HepG2 (cell line): Measurements from ENCODE around the gene TBC1D20. TPM values are rescaled to one million over a fixed set of nuclear protein-coding genes. Genes with fewer than 3 reads are reported as not detected.

Experiments used
- ATAD3A ChIP-seq: sonication (generic); formaldehyde crosslinking; IDR thresholded peaks from 2 replicates; pipeline ENCODE4 v1.4.0; 2020; ENCODE audit warnings: missing genetic modification reagents
- CC2D1A ChIP-seq: sonication (generic); formaldehyde crosslinking; IDR thresholded peaks from 2 replicates; pipeline ENCODE4 v1.8.1; 2023; ENCODE audit warnings: mild to moderate bottlenecking, missing genetic modification reagents
- CENPBD1 ChIP-seq: sonication (generic); formaldehyde crosslinking; IDR thresholded peaks from 2 replicates; pipeline ENCODE4 v1.8.0; 2022; ENCODE audit warnings: missing genetic modification reagents, low read depth, mild to moderate bottlenecking, borderline replicate concordance
- DNMT1 ChIP-seq: sonication (generic); formaldehyde crosslinking; IDR thresholded peaks from 2 replicates; pipeline ENCODE4 v1.5.1; 2020; ENCODE audit warnings: mild to moderate bottlenecking, missing genetic modification reagents
- DR1 ChIP-seq: sonication (generic); formaldehyde crosslinking; IDR thresholded peaks from 2 replicates; pipeline ENCODE4 v1.8.0; 2021; ENCODE audit warnings: mild to moderate bottlenecking, missing genetic modification reagents, inconsistent platforms
- HIVEP1 ChIP-seq: sonication (generic); formaldehyde crosslinking; IDR thresholded peaks from 2 replicates; pipeline ENCODE4 v1.4.0; 2020; ENCODE audit warnings: mild to moderate bottlenecking, missing genetic modification reagents
- NCOA1 ChIP-seq: sonication (generic); formaldehyde crosslinking; IDR thresholded peaks from 2 replicates; pipeline ENCODE4 v1.9.0; 2021; ENCODE audit warnings: missing genetic modification reagents
- NR2C2 ChIP-seq: sonication (generic); formaldehyde crosslinking; IDR thresholded peaks from 2 replicates; pipeline ENCODE4 v1.4.0; 2020; ENCODE audit warnings: missing genetic modification reagents, mild to moderate bottlenecking, moderate library complexity, borderline replicate concordance
- PLSCR1 ChIP-seq: sonication (generic); formaldehyde crosslinking; IDR thresholded peaks from 2 replicates; pipeline ENCODE4 v1.5.0; 2020; ENCODE audit warnings: missing genetic modification reagents, mild to moderate bottlenecking, borderline replicate concordance
- POLR2AphosphoS2 ChIP-seq: IDR thresholded peaks from 2 replicates; pipeline ENCODE4 v1.6.1; 2011; ENCODE audit warnings: low read depth, low read length, improper control_type of control experiment
- RBM22 ChIP-seq: fragments of 200-400 bp; formaldehyde crosslinking; optimal IDR thresholded peaks from 2 replicates; pipeline ENCODE3; 2017; ENCODE audit warnings: mild to moderate bottlenecking, low read length, moderate library complexity
- TEAD3 ChIP-seq: optimal IDR thresholded peaks from 2 replicates; pipeline ENCODE3; 2016; ENCODE audit warnings: borderline replicate concordance
- THAP7 ChIP-seq: sonication (generic); formaldehyde crosslinking; IDR thresholded peaks from 2 replicates; pipeline ENCODE4 v1.8.1; 2023; ENCODE audit warnings: mild to moderate bottlenecking, missing genetic modification reagents
- ZNF318 ChIP-seq: sonication (generic); formaldehyde crosslinking; IDR thresholded peaks from 2 replicates; pipeline ENCODE4 v1.4.0; 2020; ENCODE audit warnings: mild to moderate bottlenecking, missing genetic modification reagents
- ZNF362 ChIP-seq: sonication (generic); formaldehyde crosslinking; IDR thresholded peaks from 2 replicates; pipeline ENCODE4 v1.4.0; 2020; ENCODE audit warnings: missing genetic modification reagents, mild to moderate bottlenecking, borderline replicate concordance
- ZNF597 ChIP-seq: sonication (generic); formaldehyde crosslinking; IDR thresholded peaks from 2 replicates; pipeline ENCODE4 v1.5.0; 2020; ENCODE audit warnings: missing genetic modification reagents
- polyA plus RNA-seq, 8 experiments: library from polyadenylated mRNA; depleted of rRNA in 3 of 8; stranded (reverse) in 7 of 8; unstranded in 1 of 8; fragments of >200 nt; fragmentation: Illumina TruSeq in 4 of 8; extraction: Trizol in 4 of 8; gene quantifications; 2 replicates each; pipeline versions ENCODE4 v1.2.1 to v1.2.3, GENCODE V29; 2011 to 2016; ENCODE audit warnings: low read depth in 4 of 8, missing spikeins in 1 of 8, mixed read lengths in 1 of 8; ENCODE audit not compliant: insufficient read depth in 1 of 8
- total RNA-seq, 5 experiments: library from RNA; depleted of rRNA; stranded (reverse); fragments of >200 nt; fragmentation: Illumina TruSeq; extraction: Trizol; gene quantifications; 2 replicates each; pipeline ENCODE4 v1.2.3, GENCODE V29; 2016; ENCODE audit warnings: low read depth in 1 of 5

TBC1D20 gene
- total and polyA plus RNA-seq, 2 of the 13 experiments (the other 11 are each of a cell fraction or from before 2014, with no cell fraction given), result 36.6 to 47.1 TPM

GRCh38 chr20:420721-421574 lies 41.4 kb downstream of the TBC1D20 start (continued):
- TF ChIP-seq DNMT1 (CRISPR knock-in tag) (0 out of 2 replicates have a peak, but pooled peaks have one; percentile 61), POLR2AphosphoS2 (no peak), PLSCR1 (no peak), CENPBD1 (CRISPR knock-in tag) (no peak), CC2D1A (no peak), NCOA1 (CRISPR knock-in tag) (no peak), THAP7 (CRISPR knock-in tag) (0 out of 2 replicates have a peak, but pooled peaks have one; percentile 44), DR1 (CRISPR knock-in tag) (peak; percentile 8; the same call in 1 of the 2 replicates), ZNF597 (CRISPR knock-in tag) (no peak), NR2C2 (CRISPR knock-in tag) (no peak), RBM22 (peak; percentile 20), HIVEP1 (CRISPR knock-in tag) (no peak), ZNF318 (CRISPR knock-in tag) (no peak), ATAD3A (CRISPR knock-in tag) (no peak), TEAD3 (no peak), ZNF362 (no peak)
